ENCODE data around the gene SLC19A2.
A peak's percentile ranks its signal among the peaks of the same experiment; 100 is the strongest.
"Not testable (repeated sequence)": the region's sequence is repeated elsewhere in the genome, so short reads cannot be mapped to it uniquely, and the experiment has no call there.

SLC19A2 gene

DNA sequence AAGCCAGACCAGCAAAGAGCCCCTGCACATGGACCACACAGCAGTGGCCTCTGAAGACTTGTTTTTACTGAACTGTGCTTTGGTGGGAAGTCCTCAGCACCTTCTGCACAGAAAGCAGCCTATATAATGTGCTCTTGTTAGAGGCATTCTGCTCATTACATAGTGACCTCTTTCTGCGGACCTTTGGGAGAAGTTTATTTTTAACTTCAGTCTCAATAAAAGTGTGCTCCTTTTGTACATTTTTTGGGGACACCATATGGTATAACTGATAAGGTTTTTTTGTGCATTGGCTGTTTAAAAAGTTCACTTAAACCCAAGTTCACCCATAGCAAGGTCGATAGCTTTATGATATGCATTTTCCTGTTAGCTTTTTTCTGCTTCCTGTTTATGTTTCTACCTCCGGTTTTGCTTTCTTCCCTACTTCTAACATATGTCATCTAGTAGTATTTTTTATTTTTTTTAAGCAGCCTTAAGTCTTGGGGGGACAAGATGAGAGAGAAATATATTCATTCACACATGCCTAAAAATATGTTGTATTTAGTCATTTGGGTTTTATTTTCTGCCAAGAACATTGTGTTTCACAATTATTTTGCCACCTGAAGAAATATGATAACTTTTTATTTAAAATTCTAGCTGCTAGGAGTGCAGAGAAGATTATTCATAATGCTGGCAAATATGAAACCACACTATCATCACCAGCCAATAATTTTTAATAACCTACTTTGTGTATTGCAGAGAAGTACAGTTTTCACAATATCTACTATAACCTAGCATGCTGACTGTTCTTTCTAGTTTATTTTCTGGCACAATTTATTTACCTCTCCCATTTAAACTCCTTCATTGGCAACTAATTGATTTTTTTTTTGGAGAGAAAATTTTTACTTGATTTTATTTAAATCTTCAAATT, 22.9 kb upstream of the SLC19A2 start:
- DNase-seq = no peak

DNA sequence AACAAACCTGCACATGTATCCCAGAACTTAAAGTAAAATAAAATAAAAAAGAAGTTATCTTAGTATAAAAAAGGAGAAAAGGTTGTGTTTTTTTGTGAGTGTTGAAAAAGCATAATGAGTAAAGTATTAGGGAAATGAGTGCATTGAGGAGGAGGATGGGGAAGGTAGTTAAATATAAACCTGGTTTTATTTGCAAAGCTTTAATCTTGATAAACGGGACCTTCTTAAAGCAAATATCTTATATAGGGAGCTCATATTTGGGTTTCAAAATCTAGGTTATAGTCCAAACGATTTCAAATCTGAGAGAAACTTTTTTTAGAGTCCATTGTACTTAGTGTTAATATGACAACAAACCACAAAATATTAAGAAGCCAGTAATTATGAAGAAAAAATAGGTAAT, 21.7 kb upstream of the SLC19A2 start:
- no peak for DNase-seq

GRCh38 chr1:169503601-169504000, 17.9 kb upstream of the SLC19A2 start:
- not testable (repeated sequence) for DNase-seq

GRCh38 chr1:169499807-169500206, 14.1 kb upstream of the SLC19A2 start:
- DNase-seq = no peak

GRCh38 chr1:169497317-169497716, 11.6 kb upstream of the SLC19A2 start:
- no peak for DNase-seq

DNA sequence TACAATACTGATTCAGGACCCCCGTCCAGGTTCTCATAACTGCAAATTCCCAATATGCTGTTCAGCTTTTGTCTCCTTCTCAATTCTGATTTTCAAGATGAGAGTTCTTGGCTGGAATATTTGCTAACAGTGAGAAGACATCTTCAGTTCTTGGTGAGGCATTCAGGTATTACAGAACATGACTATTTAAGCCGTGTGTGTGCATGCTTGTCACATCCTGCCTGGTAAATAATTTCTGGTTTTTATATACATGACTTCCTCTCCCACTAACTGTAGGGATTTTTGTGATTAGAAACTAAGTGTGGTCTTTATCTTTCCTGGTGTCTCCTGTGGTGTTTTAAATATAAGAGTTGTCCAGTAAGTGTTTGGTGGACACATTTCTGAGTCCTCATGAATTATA, 10.2 kb upstream of the SLC19A2 start:
- no peak for DNase-seq

- DNase-seq = no peak
Observed at GRCh38 chr1:169495046-169495775, 9.5 kb upstream of the SLC19A2 start.

DNA sequence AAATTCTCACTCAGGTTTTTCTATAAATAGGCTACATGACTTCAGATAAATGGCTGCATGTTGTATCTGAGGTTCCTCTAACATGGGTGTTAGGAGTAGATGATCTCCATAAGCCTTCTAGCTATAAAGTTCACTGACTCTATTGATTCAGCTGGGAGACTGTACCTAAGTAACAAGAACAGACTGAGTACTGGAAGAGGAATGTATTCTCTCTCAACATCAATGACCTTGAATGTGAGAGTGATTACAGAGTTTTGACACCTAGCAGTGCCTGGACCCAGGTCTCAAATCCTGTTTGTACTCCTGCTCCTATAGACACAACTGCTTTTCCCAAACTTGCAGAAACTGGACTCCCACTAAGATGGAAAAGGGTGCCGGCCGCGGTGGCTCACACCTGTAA, 8.6 kb upstream of the SLC19A2 start:
- DNase-seq = no peak

- no peak for DNase-seq
Observed at GRCh38 chr1:169493251-169493650, 7.5 kb upstream of the SLC19A2 start.

DNA sequence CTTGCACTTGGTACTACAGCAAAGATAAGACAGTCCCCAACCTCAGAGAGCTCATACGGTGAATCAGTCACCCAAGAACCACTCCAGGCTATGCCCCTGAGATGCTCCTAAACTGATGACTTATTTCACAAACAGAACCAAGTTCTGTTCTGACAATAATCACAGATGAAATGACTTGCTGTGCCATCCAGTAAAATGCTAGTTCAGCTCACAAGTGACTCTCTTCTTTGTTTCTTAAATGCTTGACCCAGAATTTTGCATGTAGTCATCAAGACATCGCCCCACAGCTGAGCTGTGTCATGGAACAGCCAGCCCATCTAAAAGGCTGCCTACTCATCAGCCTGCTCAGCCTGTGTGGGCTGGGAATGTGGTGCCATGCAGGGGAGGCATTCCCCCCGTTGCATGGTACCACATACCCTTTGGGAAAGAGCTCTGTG, 6.1 kb upstream of the SLC19A2 start:
- no peak for DNase-seq

DNA sequence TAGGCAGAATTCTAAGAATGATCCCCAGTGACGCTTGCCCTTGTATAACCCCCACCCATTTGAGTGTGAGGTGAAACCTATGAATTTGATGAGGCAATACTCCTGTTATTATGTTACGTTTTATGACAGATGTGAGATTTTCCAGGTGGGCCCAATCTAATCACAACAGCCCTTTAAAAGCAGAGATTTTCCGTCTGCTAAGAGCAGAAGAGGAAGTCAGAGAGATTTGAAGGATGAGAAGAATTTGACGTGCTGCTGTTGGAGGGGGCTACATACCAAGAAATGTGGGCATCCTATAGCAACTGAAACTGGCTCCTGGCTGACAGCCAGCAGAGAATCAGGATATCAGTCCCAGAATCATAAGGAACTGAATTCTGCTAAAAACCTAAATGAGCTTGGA, 2.4 kb upstream of the SLC19A2 start:
- DNase-seq = no peak

DNA sequence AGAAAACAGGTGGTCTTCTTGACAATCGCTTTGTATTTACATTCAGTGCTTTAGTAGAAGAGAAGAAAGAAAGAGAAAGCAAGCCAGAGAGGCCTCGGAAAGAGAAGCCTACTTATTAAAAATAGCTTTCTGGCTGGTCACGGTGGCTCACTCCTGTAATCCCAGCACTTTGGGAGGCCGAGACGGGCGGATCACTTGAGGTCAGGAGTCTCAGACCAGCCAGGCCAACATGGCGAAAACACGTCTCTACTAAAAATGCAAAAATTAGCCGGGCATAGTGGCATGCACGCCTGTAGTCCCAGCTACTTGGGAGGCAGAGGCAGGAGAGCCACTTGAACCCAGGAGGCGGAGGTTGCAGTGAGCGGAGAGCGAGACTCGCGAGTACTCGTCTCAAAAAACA, 1.8 kb upstream of the SLC19A2 start:
- DNase-seq = no peak

GRCh38 chr1:169487133-169487532, 1.4 kb upstream of the SLC19A2 start:
- no peak for DNase-seq

GRCh38 chr1:169486281-169487051, 722 bp upstream of the SLC19A2 start:
- DNase-seq = peak; percentile 47

DNA sequence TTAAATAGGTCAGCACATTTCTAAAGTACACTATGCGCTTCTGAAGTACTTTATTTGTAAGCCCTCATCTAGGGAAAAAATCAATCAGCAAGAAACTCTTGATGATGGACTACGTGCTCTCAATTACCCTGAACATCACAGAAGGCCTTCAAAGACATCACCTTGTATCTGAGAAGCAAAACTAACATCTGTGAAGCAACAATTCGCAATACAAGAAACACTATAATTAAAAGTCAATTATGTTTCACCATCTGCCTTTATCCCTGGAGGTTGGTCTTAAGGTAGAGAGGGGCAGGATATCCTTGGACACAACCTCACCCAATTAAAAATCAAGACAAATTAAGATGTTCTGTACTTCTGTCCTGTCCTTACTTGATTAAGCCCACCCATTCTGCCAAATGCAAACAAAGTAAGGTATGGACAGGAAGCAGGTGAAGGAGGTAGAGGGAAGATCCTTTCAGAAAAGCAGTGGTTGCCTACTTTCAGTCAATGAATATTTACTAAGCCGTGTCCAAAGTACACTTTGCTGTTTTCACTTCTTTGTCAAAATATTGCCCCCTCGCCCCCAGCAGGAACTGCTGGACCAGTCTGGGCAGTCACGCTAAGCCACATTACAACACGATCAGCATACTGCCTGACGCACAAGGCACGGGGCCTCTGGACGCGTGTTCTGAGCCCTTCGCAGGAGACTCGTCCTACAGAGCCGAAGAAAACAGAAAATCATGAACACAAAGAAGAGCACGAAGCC, 887 bp downstream of the SLC19A2 start:
- peak; percentile 48 for DNase-seq

DNA sequence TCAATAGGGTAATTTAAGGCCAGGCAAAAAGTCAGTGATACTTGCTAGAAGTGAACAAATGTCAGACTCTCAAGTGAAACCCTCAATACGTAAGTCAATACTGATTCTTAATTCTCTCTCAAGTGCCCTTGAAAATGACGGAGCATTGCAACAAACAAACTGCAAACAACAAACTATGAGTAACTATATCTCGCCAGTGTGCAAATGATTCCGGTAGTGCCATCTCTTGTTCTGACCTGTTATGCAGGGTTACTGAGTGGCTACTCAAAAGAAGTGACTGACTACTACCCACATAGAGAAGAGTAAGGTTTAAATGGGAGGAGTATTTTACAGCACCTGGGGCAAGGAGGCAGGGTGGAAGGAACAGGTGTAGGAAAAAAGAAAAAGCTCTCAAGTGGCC, 1.6 kb downstream of the SLC19A2 start:
- no peak for DNase-seq

DNA sequence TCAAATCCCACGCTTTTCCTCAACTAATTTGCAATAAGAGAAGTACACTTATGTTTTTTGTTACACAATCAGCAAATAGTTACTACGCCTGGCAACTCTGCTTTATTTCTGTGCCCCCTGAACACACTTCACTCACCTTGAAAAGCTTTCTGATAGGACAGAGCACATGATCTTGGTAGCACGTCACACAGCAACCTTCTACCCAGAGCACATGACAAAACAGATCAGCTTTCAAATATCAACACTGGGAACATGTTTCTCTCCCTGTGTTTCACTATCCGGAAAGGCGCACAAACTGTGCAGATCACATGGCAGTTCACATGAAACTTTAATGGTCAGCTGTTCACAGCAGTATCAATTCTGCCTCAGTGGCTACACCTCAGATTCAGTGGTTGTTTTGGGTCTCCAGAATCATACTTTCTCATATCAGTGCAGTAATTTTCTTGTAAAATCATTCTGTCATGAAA, 2.2 kb downstream of the SLC19A2 start:
- no peak for DNase-seq

DNA sequence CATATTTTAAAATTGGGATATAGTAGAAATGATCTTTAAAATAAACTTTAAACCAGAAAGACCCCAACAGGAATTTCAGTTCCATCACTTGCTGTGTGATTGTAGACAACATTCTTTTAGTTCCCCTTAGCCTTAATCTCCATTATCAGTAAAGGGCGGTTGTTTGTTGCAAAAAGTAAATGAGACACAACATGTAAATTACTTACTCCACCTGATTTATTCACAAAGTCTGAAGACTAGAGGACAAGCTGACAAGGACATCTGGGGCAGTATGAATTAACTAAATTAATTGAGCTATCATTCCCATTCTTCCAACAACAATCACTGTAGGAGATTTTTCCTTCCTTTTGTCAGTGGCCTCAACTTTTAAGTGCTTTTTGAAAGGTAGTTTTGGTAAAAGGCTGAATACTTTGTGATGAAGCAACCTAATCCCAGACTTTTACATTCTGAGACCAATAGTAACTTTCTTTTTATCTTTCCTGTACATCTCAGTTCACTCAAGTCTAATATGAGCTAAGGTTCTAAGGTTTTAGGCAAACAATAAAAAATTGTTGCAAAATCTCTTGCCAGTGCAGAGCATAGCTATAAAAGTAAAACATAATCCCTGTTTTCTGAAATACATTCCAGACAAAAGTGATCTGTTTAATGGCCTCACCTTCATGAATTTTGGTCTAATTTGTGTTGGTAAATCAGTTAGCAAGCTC, 6.2 kb downstream of the SLC19A2 start:
- DNase-seq = no peak

DNA sequence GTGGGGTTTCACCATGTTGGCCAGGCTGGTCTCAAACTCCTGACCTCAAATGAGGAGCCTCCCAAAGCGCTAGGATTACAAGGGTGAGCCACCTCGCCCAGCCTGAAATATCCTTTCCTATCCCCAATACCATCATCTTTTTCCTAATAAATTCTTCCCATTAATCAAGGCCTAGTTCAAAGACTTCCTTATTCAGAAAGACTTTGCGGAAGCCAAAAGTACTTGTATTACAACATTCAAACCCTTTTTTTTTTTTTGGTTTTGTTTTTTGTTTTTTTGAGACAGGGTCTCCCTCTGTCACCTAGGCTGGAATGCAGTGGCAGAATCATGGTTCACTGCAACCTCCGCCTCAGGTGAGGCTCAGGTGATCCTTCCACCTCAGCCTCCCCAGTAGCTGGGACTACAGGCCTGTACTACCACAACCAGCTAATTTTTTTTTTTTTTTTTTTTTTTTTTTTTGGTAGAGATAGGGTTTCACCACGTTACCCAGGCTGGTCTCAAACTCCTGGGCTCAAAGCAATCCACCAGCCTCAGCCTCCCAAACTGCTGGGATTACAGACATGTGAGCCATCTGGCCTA, 7.6 kb downstream of the SLC19A2 start:
- no peak for DNase-seq

- DNase-seq = no peak
Observed at GRCh38 chr1:169475806-169476387, 9.8 kb downstream of the SLC19A2 start.

Measured in fibroblast of skin of abdomen (primary cell).